Measurements from ENCODE around the gene ARAP3.

DNA sequence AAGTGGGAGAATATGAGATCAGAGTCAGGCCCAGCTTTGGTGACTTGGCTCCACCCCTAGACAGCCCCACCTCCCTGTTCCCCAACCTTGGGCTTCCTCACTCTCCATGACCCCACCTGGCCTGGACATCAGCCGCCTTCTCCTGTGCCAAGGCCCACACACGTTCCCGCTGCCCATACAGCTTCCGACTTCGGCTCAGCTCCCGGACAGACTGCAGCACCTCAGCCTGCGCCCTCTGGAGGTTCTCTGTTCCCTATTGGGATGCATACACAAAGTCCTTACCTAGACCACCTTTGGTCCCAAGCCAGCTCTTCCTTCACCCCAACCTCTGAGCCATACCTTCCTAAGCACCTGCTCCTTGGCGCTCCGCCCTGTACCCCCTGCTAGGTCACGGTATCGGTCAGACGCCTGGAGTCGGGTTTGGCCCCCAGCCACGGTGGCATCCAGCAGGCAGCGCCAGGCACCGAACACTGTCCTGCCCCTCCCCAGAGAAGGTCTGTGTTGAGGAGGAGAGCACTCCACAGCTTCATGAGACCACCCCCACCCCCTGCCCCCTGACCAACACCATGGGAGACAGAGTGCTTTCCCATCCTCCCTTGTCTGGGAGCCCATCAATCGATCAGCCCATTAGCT is 32.9 kb downstream of the ARAP3 start:
- no peak for TF ChIP-seq POLR2A (IDR thresholded peaks at IDR 0.05; ENCODE audit: low read depth, low read length)
- no peak for TF ChIP-seq POLR2AphosphoS5 (IDR thresholded peaks at IDR 0.05; ENCODE audit: low read depth, low read length)
- TF ChIP-seq TAF1 (IDR thresholded peaks at IDR 0.05; ENCODE audit: low read depth, low read length): no peak
- TF ChIP-seq SPI1 (IDR thresholded peaks at IDR 0.05; ENCODE audit: low read depth, low read length): no peak
- TF ChIP-seq POU2F2 (IDR thresholded peaks at IDR 0.05; ENCODE audit: low read depth, low read length): no peak
